ENCODE measurements around the gene NOD2.

Gene NOD2

GRCh38 chr16:50651835-50652438 lies 41.5 kb upstream of the NOD2 start:
- Mint-ChIP-seq H3K9me3 (no peaks in the 10 kb centered on the region), H3K27ac (no peak overlapping the region), H3K36me3 (ENCODE audit: low read depth) (peaks cover 20% of the 10 kb centered on the region), H3K27me3 (ENCODE audit: low read depth) (peaks cover 12% of the 10 kb centered on the region), H3K4me3 (no peak overlapping the region), H3K4me1 (peaks cover 21% of the 10 kb centered on the region)
- TF ChIP-seq, protein P1, sequence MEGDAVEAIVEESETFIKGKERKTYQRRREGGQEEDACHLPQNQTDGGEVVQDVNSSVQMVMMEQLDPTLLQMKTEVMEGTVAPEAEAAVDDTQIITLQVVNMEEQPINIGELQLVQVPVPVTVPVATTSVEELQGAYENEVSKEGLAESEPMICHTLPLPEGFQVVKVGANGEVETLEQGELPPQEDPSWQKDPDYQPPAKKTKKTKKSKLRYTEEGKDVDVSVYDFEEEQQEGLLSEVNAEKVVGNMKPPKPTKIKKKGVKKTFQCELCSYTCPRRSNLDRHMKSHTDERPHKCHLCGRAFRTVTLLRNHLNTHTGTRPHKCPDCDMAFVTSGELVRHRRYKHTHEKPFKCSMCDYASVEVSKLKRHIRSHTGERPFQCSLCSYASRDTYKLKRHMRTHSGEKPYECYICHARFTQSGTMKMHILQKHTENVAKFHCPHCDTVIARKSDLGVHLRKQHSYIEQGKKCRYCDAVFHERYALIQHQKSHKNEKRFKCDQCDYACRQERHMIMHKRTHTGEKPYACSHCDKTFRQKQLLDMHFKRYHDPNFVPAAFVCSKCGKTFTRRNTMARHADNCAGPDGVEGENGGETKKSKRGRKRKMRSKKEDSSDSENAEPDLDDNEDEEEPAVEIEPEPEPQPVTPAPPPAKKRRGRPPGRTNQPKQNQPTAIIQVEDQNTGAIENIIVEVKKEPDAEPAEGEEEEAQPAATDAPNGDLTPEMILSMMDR (IDR thresholded peaks at IDR 0.05; ENCODE audit: unreplicated experiment in 3 of 3), result no peak

DNA sequence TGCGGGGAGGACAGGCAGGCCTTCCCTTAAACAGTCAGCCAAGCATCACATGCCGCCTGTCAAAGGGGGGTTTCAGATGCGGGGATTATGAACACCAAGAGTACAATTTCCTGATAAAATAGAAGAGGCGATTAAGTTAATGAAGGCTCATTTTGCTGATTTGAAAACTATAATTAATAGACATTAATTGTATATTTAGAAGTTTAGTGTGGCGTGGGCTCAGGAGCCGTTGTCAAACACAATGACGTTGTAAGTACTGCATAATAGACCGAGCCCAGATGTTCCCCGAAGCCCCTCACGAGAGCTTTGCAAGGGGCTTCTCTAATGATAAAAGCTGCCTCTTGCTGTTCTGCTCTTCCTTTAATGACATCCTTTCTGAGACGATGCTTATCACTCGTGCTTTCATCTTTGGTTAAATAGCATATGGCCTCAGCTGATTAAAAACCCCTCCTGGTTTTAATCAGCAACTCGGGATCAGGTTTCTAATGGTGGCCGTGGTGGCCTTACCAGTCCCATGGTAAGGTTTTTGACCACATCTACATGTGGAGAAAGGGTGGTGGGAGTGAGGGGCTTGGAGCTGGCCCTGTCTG lies 40.5 kb upstream of the NOD2 start:
- no peak overlapping the region for H3K4me3 Mint-ChIP-seq
- H3K4me1 Mint-ChIP-seq, result peaks cover 25% of the 10 kb centered on the region
- TF ChIP-seq, protein P1 (IDR thresholded peaks at IDR 0.05; ENCODE audit: unreplicated experiment in 3 of 3), result no peak
- H3K27me3 Mint-ChIP-seq (ENCODE audit: low read depth), result peaks cover 9% of the 10 kb centered on the region
- H3K36me3 Mint-ChIP-seq (ENCODE audit: low read depth), result peaks cover 16% of the 10 kb centered on the region
- no peaks in the 10 kb centered on the region for H3K9me3 Mint-ChIP-seq
- no peak overlapping the region for H3K27ac Mint-ChIP-seq

- Mint-ChIP-seq H3K4me3 (no peak overlapping the region), H3K4me1 (peaks cover 17% of the 10 kb centered on the region), H3K27me3 (ENCODE audit: low read depth) (peaks cover 9% of the 10 kb centered on the region), H3K9me3 (no peaks in the 10 kb centered on the region), H3K36me3 (ENCODE audit: low read depth) (peaks cover 8% of the 10 kb centered on the region), H3K27ac (peak overlapping the region in 2 of 3 experiments; percentile 34 to 52)
- TF ChIP-seq, protein P1 (IDR thresholded peaks at IDR 0.05; ENCODE audit: unreplicated experiment in 3 of 3), result no peak
Measured at GRCh38 chr16:50653633-50654519, 39.5 kb upstream of the NOD2 start.

GRCh38 chr16:50655558-50656055 lies 37.8 kb upstream of the NOD2 start:
- TF ChIP-seq, protein P1 (IDR thresholded peaks at IDR 0.05; ENCODE audit: unreplicated experiment in 3 of 3), result no peak
- Mint-ChIP-seq H3K36me3 (ENCODE audit: low read depth) (no peaks in the 10 kb centered on the region), H3K4me1 (peaks cover 17% of the 10 kb centered on the region), H3K27me3 (ENCODE audit: low read depth) (peaks cover 6% of the 10 kb centered on the region), H3K9me3 (no peaks in the 10 kb centered on the region), H3K4me3 (no peak overlapping the region), H3K27ac (no peak overlapping the region)

- peaks cover 22% of the 10 kb centered on the region for H3K4me1 Mint-ChIP-seq
- H3K27ac Mint-ChIP-seq, result peak overlapping the region in 2 of 3 experiments; percentile 44 to 50
- H3K9me3 Mint-ChIP-seq, result no peaks in the 10 kb centered on the region
Measured at GRCh38 chr16:50657241-50657640, 36.2 kb upstream of the NOD2 start.

More at GRCh38 chr16:50657241-50657640, 36.2 kb upstream of the NOD2 start:
- Mint-ChIP-seq H3K36me3 (ENCODE audit: low read depth) (no peaks in the 10 kb centered on the region), H3K27me3 (ENCODE audit: low read depth) (peaks cover 6% of the 10 kb centered on the region), H3K4me3 (no peak overlapping the region)
- TF ChIP-seq, protein P1 (IDR thresholded peaks at IDR 0.05; ENCODE audit: unreplicated experiment in 3 of 3), result no peak
